HG03378 (cell line): ENCODE data around the gene MCM6.
"Not testable (repeated sequence)": the region's sequence is repeated elsewhere in the genome, so short reads cannot be mapped to it uniquely, and the experiment has no call there.

ENCODE experiments used
- ATAC-seq: cut with Tn5 transposase; IDR thresholded peaks from one replicate; pipeline ENCODE4 v1.9.1; 2021; ENCODE audit warnings: mild to moderate bottlenecking, moderate library complexity; ENCODE audit not compliant: unreplicated experiment

Gene MCM6

DNA sequence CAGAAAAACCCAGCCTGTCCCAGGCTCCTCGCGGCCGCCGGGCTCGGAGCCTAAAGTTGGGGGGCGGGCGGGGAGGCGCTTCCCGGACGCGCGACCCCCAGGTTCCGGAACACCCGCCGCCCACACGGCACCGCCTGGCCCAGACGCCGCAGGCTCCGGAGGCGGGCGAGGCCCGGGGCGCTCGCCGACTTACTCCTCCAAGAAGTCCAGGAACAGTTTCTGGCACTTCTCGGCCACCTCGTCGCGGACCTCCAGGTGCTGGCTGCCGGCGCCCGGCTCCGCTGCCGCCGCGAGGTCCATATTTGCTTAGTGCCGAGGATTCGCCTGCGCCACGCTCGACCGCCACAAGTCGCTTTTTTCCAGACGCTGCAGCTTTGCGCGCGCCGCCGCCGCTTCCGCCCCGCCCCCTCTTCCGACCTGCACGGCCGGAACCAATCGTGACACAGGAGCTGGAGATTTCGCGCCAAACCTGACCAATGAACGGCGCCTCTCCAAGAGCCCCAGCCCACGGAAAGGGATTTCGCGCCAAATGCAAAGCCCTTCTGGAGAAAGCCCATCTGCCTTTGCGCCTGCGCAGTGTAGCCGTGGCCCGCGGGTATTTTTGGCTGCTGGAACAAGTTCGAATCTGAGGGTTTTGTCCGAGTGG lies at the start of gene MCM6:
TSS of gene MCM6 (minus strand) at position 378 of the 646 bp plus-strand sequence. CDS start at position 300, 78 bp downstream.
- peak; percentile 82 for ATAC-seq

DNA sequence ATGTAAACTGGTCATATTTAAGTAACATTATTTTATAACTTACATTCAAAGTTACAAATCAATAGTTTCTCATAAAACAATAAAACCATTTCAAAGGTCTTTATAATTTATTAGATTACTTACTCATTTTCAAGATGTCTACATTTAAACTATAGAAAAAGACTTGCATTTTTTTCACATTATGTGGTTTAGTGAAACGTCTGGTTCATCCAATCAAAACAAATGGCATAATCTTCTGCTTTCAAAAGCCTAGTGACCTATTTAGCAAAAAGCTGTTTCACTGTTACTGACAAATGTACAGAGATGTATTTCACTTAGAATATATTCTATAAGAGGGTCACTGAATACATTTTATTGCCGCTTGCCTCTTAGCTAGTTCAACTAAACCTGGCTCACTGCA lies 49.3 kb upstream of the MCM6 start:
- ATAC-seq: no peak

DNA sequence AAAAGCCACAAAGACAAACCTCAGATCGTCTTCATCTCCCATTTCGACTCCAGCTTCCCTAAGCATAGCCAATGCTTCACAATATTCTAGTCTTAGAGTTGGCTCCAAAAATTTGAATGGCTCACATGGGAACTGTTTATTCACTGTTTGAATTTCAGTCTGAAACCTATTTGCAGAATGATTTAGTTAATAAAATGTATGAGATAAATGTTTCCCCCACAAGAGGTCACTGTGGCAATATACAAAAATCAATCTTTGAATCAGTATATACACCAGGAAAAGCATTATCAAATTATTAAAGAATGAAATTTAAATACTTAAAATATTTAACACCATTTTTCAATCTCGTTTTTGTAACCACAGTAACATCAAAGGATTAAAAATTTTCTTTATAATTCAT lies 40.0 kb upstream of the MCM6 start:
- ATAC-seq: no peak

DNA sequence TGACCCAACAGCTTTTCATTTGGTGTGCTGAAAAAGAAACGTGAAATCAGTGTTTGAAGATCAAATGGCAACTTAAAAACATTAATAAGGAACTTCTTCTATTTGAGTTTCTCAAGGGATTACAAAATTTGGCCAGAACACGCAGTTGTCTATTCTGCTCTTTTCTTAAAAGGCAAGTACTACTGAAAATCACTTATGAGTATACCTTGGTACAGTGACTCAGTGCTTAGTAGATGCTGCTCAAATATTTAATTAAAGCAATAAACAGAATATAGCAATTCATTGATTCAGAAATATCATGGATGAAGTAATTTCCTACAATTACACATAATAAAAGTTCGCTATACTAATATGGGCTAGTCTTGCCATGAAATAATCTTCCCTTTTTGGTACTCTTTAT lies 38.2 kb upstream of the MCM6 start:
- ATAC-seq: no peak

DNA sequence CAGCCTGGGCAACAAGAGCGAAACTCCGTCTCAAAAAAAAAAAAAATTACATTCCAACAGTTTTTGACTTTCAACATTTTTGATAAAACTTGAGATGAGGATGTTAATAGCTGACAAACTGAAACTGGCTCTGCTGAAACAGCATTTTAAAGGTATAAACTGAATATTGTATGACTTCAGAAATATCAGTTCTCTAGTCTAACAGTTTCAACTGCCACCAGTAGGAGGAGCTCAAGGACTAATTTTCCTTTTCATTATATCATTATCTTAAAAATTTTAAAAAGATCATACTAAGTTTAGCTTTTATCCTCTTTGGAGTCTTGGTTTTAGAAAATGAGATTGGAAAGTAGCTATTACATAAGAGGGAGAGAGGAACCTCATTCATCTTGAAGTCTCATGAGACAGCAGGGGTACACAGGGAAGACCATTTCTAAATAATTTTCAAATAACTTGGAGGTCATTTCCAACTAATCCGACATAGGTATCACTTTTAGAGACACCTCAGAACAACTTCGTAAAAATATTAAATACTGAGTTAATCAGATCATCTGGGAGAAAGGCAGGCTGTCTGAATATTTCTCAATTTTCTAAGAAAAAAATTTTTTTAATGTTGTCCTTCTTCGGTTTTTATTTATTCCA lies 37.6 kb upstream of the MCM6 start:
- ATAC-seq: peak; percentile 46

DNA sequence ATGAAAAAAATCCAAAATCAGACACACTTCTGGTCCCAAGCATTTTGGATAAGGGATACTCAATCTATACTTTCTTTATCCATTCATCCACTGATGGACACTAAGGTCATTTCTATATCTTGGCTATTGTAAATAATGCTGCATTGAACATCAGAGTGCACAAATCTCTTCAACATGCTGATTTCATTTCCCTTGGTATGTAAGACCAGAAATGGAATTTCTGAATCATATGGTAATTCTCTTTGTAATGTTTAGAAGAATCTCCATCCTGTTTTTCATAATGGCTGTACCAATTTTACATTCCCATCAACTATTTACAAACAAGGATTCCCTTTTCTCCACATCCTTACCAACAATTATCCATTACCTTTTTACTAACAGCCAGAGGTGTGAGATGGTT lies 33.7 kb upstream of the MCM6 start:
- no peak for ATAC-seq

DNA sequence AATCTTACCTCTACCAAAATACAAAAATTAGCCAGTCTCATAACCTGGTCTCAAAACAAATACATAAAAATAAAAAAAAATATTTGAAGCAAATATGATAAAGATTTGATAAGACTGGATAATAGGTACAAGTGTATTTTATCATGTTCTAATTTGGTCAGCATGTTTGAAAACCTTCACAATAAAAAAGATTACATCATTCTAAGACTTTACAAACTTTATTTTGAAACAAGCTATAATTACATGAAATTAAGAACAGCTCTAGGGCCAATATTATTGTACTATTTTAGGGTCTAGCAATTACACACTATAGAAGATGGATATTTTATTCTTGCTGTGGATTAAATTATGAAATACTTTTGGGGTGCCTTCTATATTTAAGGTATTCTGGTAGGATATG lies 29.4 kb upstream of the MCM6 start:
- ATAC-seq: no peak

DNA sequence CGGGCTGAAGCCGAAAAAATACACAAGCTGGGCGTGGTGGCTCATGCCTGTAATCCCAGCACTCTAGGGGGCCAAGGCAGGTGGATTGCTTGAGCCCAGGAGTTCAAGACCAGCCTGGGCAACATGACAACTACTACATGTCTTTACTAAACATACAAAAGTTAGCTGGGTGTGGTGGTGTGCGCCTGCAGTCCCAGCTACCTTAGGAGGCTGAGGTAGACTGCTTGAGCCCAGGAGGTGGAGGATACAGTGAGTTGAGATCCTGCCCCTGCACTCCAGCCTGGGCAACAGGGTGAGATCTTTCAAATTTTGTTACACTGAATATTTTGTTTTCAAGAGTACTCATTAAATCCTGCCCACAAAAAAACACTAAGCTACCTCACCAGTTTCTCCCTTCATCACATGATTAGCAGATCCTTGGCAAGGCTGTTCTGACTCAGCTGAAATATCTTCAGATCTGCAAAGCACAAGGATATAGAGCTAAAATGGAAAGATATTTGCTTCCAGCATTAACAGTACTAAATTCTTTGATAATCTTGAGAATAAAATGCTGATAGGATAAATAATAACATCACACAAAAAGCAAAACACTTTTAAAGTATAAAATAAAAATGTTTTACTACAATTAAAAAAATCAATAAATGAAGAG lies 28.2 kb upstream of the MCM6 start:
- no peak for ATAC-seq

DNA sequence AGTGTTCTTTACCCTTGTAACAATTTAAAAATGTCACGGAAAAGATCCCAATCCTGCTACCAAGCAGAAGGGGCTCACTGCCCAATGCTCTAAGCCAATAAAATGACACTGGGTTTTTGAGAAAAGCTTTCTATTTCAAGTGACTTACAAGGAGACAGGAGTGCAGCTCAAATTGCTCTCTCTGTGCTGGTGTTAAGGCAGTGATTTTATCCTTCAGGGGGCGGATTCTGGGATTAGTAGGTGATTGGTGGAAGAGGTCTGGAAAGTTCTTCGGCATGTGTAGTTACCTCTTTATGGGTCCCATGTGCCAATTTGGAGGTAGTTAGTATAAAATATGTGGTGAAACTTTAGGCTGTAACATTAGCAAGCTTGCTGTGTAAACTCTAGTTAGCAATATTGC lies 27.4 kb upstream of the MCM6 start:
- no peak for ATAC-seq

DNA sequence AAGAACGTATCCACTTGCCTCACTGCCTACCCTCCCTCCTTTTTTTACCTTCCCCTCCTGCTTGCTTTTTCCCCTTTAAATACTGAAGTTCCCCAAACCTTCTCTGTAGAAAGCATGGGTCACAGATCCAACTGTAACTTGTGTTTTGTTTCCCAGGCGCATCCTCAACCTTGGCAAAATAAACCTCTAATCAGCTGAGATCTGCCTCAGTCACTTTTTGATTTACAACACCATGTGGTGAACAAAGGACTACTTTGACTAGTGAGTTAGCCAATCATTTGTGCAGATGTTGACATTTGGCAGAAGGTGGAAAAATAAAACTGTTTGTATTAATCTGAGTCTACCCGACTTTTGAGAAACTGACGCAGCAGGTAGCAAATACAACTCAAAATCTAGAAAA lies 23.3 kb upstream of the MCM6 start:
- no peak for ATAC-seq

DNA sequence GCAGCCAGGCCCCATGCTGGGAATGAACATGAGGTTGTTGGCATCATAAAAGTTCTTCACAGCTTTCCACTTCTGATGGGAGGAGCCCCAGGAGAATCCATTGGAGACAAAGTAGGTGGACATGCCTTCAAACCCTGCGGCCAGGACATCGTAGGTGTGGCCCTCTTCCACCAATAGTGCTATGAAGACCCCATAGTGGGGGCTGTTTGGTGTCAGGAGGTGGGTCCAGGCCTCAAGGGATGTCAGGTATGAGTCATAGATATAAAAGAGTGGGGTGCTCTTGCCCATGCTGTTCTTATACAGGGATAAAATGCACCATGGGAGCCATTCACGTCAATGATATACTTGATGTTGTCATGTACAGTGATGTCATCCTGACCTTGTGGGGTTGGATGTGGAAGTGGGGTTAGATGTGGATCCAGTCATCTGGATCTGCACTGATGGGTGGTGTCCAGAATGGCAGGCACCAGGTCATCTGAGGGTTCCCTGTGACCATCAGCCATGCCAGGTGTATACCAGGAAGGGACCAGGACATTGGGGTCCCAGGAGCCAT lies 22.1 kb upstream of the MCM6 start:
- no peak for ATAC-seq

DNA sequence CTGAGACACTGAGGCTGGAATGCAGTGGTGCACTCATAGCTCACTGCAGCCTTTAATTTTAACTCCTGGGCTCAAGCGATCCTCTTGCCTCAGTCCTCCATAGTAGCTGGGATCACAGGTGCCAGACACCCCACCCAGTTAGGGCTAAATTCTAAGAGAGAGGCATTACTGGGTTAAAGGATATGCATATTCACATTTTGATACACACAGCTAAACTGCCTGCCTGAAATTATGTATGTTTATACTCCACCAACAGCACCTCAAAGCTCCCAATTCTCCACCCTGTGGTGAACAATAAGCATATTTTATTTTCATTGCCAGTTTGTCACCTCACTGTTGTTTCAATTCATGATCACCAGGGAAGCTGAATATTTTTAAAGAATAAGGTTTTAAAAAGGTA lies 18.7 kb upstream of the MCM6 start:
- no peak for ATAC-seq

DNA sequence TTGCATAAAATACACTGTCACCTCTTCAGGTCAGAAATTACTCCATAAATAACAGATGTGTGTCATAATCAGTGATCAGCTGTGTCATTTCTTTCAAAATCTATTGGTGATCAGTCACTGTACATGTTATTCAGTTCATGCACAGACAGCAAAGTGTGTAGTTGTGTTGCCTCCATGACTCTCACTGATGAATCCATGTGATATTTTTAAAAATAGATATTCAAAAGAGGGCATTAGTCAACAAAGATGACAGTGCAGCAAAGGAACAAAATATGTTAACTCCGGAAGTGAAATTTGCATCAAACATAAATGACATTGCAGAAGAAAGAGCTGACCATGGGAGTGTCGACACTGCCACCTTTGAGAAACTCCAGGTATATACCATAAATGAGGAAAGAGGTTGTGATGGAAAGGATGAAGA lies 17.1 kb upstream of the MCM6 start:
- no peak for ATAC-seq

DNA sequence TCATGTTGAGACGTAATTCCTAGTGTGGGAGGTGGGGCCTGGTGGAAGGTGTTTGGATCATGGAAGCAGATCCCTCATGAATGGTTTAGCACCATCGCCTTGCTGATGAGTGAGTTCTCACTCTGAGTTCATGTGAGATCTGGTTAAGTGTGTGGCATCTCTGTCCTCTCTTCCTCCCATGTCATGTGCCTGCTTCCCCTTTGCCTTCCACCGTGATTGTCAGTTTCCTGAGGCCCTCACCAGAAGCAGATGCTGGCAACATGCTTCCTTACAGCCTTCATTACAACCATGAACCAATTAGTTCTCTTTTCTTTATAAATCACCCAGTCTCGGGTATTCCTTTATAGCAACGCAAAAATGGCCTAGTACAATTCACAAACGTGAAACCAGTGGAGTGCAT lies 14.6 kb upstream of the MCM6 start:
- ATAC-seq: no peak

DNA sequence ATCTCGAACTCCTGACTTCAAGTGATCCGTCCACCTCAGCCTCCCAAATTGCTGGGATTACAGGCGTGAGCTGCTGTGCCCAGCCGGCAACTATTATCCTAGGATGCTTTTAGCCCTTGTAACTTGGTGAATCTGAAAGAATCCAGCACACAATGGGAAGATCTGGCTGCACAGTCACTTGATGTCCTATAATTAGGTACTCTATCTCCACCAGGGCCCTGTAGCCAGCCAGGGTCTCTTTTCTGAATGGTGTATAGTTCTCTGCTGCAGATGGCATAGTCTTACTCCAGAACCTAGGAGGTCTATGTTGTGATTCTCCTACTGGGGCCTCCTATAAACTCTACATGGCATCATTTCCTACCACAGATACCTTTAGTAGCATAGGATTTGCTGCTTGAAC lies 13.9 kb upstream of the MCM6 start:
- no peak for ATAC-seq

DNA sequence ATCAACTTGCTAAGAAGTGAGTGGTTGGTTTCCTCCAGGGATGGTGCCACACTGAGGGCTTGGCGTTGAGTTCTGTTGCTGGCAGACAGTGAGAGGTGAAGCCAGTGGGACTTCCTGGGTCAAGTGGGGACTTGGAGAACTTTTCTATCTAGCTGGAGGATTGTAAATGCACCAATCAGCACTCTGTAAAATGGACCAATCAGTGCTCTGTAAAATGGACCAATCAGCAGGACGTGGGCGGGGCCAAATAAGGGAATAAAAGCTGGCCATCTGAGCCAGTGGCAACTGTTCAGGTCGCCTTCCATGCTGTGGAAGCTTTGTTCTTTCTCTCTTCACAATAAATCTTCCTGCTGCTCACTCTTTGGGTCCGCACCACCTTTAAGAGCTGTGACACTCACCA lies 12.3 kb upstream of the MCM6 start:
- ATAC-seq: not testable (repeated sequence)

DNA sequence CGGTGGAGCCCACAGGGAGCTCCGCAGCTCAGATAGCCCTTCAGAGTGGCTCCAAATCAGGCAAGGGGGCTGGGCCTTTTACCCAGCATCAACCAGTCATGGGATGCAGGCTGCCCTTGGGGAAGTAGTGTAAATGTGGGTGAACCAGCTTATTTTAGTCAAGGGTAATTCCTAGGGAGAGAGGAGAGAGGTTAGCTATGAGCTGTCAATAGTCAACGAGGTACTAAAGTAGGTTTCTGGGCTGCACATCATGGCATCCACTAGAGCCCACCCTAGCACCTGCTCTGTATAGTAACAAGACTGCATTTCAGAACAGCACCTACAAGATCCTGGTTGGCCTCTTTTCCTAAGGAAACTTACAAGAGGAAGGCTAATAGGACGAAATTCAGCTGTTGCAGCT lies 9.5 kb upstream of the MCM6 start:
- no peak for ATAC-seq

DNA sequence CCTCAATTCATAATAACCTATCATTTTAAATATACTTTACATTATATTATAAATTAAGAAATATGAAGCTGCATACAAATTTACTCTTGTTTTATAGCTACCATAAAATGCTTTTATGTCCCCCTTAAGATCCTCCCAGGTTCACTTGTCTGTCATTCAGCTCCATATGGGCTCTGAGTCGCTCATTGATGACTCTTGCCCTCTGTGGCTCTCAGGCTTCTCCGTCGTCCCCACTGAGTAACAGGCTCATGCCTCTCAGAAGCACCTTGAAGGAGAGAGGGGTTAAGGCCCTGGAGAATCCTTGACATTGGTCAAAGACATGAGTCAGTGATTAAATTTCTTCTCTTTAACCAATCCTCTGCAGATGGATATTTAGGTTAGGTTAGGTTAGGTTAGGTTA lies 6.2 kb upstream of the MCM6 start:
- no peak for ATAC-seq

DNA sequence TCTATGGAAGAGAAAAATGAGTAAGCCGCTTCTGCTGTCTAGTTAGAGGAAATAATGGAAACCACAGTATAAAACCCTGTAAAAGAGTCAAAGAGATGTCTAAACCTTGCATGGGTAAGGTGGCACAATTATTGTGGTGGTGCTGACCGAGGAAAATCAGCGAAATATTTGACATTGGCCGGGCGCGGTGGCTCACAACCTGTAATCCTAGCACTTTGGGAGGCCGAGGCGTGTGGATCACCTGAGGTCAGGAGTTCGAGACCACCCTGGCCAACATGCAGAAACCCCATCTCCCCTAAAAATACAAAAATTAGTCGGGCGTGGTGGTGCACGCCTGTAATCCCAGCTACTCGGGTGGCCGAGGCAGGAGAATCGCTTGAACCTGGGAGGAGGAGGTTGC lies 527 bp upstream of the MCM6 start:
- ATAC-seq: not testable (repeated sequence)

DNA sequence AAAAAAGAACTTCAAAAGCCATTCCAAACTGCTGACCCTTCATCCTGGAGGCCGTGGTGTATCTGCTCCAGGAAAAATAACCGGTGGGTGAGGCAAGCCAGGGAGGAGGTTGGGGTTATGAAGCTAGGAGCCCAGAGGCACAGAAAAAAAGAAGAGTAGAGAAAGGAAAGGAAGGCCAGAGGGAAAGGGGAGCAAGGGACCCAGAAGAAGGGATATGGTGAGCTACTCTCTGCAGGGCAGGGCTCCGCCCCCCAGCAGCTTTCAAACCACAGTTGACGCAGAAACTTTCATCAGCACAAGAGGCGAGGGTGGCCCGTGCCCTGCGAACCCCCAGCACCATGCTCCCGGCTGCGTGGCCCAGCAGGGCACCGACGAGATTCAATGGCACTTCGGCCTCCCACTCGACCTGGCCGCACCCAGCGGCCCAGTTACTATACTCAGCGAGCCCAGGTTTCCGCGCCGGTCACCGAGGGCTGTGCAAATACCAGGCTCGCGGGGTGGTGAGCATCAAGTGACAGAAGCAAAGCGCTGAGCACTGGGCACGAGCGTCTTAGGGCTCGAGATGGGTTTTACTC lies 665 bp downstream of the MCM6 start:
- ATAC-seq: peak; percentile 64

DNA sequence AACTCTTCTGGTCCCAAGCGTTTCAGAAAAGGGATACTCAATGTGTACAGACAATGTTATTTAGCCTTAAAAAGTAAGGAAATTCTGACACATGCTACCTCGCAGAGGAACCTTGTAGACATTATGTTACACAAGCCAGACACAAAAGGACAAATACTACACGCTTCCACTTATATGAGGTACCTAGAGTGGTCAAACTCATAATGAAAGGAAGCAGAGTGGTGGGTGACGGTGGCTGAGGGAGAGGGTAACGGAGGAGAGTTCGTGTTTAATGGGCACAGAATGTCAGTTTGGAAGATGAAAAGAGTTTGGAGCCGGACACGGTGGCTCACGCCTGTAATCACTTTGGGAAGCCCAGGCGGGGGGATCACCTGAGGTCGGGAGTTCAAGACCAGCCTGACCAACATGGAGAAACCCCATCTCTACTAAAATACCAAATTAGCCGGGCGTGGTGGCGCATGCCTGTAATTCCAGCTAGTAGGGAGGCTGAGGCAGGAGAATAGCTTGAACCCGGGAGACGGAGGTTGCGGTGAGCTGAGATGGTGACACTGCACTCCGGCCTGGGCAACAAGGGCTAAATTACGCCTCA lies 1.4 kb downstream of the MCM6 start:
- ATAC-seq: no peak
